GM23338 (cell line): ENCODE results near the gene HTRA2. TPM values are rescaled to one million over a fixed set of nuclear protein-coding genes. Genes with fewer than 3 reads are reported as not detected.

Experiments
- ATAC-seq: fragments of 200-7000 bp; cut with Tn5 transposase; 3 replicates; pipeline ENCODE4 v1.9.1; 2020
- DNase-seq: peaks from one replicate; pipeline ENCODE4 v3.0.0-alpha.2; 2015; ENCODE audit warnings: low spot score
- H2AFZ ChIP-seq: fragments of 200-600 bp; sonication (generic); 2 replicates; pipeline ENCODE4 v1.8.0; 2016; ENCODE audit warnings: antibody characterized with exemption, mild to moderate bottlenecking, moderate library complexity
- H3F3A ChIP-seq: fragments of 200-600 bp; sonication (generic); replicated peaks from 2 replicates; pipeline ENCODE4 v1.8.0; 2017; ENCODE audit warnings: antibody characterized with exemption, mixed run types, low read depth
- H3K27ac ChIP-seq: fragments of 200-600 bp; sonication (generic); 2 replicates; pipeline ENCODE4 v1.6.1; 2016; ENCODE audit warnings: low read depth
- H3K27me3 ChIP-seq: fragments of 200-600 bp; sonication (generic); 2 replicates; pipeline ENCODE4 v1.8.0; 2016; ENCODE audit warnings: mild to moderate bottlenecking, mixed run types, moderate library complexity; ENCODE audit not compliant: insufficient read depth
- H3K36me3 ChIP-seq: fragments of 200-600 bp; sonication (generic); 2 replicates; pipeline ENCODE4 v1.8.0; 2016; ENCODE audit warnings: mild to moderate bottlenecking; ENCODE audit not compliant: insufficient read depth
- H3K4me1 ChIP-seq: fragments of 200-600 bp; sonication (generic); 2 replicates; pipeline ENCODE4 v1.8.0; 2016; ENCODE audit warnings: mild to moderate bottlenecking, moderate library complexity; ENCODE audit not compliant: insufficient read depth
- H3K4me2 ChIP-seq: fragments of 200-600 bp; sonication (generic); 2 replicates; pipeline ENCODE4 v1.7.1; 2017; ENCODE audit warnings: mixed run types
- H3K4me3 ChIP-seq: fragments of 200-600 bp; sonication (generic); 2 replicates; pipeline ENCODE4 v1.6.1; 2016; ENCODE audit warnings: mixed run types
- H3K79me2 ChIP-seq: fragments of 200-600 bp; sonication (generic); replicated peaks from 2 replicates; pipeline ENCODE4 v1.8.0; 2017; ENCODE audit warnings: mild to moderate bottlenecking; ENCODE audit not compliant: insufficient read depth
- H3K9me2 ChIP-seq: fragments of 200-600 bp; sonication (generic); 2 replicates; pipeline ENCODE4 v1.8.0; 2017; ENCODE audit not compliant: insufficient read depth
- H4K20me1 ChIP-seq: fragments of 200-600 bp; sonication (generic); replicated peaks from 2 replicates; pipeline ENCODE4 v1.8.0; 2017; ENCODE audit warnings: mild to moderate bottlenecking; ENCODE audit not compliant: insufficient read depth
- H3K27ac Mint-ChIP-seq: 2 replicates; pipeline ENCODE4 v1.8.0; 2020; ENCODE audit warnings: inconsistent platforms, mild to moderate bottlenecking, moderate library complexity, mixed read lengths
- H3K27me3 Mint-ChIP-seq: 3 replicates; pipeline ENCODE4 v1.8.0; 2022; ENCODE audit warnings: low read depth, mild to moderate bottlenecking, moderate library complexity, mixed read lengths, inconsistent platforms; ENCODE audit not compliant: insufficient read depth, poor library complexity
- H3K36me3 Mint-ChIP-seq: 3 replicates; pipeline ENCODE4 v1.8.0; 2021; ENCODE audit warnings: low read depth, mild to moderate bottlenecking, inconsistent platforms, moderate library complexity, mixed read lengths
- H3K4me1 Mint-ChIP-seq: 3 replicates; pipeline ENCODE4 v1.8.0; 2020; ENCODE audit warnings: mild to moderate bottlenecking, inconsistent platforms, mixed read lengths
- H3K4me3 Mint-ChIP-seq: 3 replicates; pipeline ENCODE4 v1.8.0; 2021; ENCODE audit warnings: moderate library complexity, mild to moderate bottlenecking, inconsistent platforms, mixed read lengths
- H3K9me3 Mint-ChIP-seq: 3 replicates; pipeline ENCODE4 v1.8.0; 2020; ENCODE audit warnings: moderate library complexity, mild to moderate bottlenecking, inconsistent platforms, mixed read lengths
- CREB1 ChIP-seq: fragments of 250-450 bp; sonication (Bioruptor Pico); IDR thresholded peaks from 2 replicates; pipeline ENCODE4 v1.5.0; 2020; ENCODE audit warnings: low read depth, mild to moderate bottlenecking, moderate library complexity
- CTCF ChIP-seq, 2 experiments: fragments of 200-600 bp in 1 of 2; sonication (generic) in 1 of 2; conservative IDR thresholded peaks; 2 replicates each; pipeline versions ENCODE4 v1.5.1 to v1.6.1; 2016 to 2017; ENCODE audit warnings: antibody characterized with exemption in 2 of 2, low read depth in 2 of 2, mild to moderate bottlenecking in 2 of 2, moderate library complexity in 1 of 2
- EZH2 ChIP-seq: fragments of 200-600 bp; sonication (generic); IDR thresholded peaks from one replicate; pipeline ENCODE4 v1.8.0; 2017; ENCODE audit warnings: antibody characterized with exemption, mild to moderate bottlenecking, low read depth; ENCODE audit not compliant: unreplicated experiment
- EZH2phosphoT487 ChIP-seq: fragments of 200-600 bp; sonication (generic); IDR thresholded peaks from one replicate; pipeline ENCODE4 v1.8.1; 2018; ENCODE audit warnings: antibody characterized with exemption; ENCODE audit not compliant: unreplicated experiment
- JUNB ChIP-seq: IDR thresholded peaks from one replicate; pipeline ENCODE4 v1.6.1; 2016; ENCODE audit warnings: antibody characterized with exemption; ENCODE audit not compliant: unreplicated experiment
- NANOG ChIP-seq: IDR thresholded peaks from 2 replicates; pipeline ENCODE4 v1.6.1; 2016; ENCODE audit warnings: antibody characterized with exemption, borderline replicate concordance
- POLR2AphosphoS5 ChIP-seq: IDR thresholded peaks from 2 replicates; pipeline ENCODE4 v1.6.1; 2016; ENCODE audit warnings: antibody characterized with exemption, low read depth
- STAT1 ChIP-seq: IDR thresholded peaks from one replicate; pipeline ENCODE4 v1.6.1; 2016; ENCODE audit warnings: antibody characterized with exemption; ENCODE audit not compliant: unreplicated experiment
- ZNF114 ChIP-seq: fragments of 250-450 bp; sonication (Bioruptor Pico); IDR thresholded peaks from 2 replicates; pipeline ENCODE4 v1.5.0; 2020; ENCODE audit warnings: mild to moderate bottlenecking, moderate library complexity
- ZNF331 ChIP-seq: fragments of 250-450 bp; sonication (Bioruptor Pico); IDR thresholded peaks from 2 replicates; pipeline ENCODE4 v1.5.0; 2020; ENCODE audit warnings: low read depth, mild to moderate bottlenecking, moderate library complexity
- polyA plus RNA-seq: library from polyadenylated mRNA; unstranded; fragments of >200 nt; fragmentation: Nextera tagmentation; extraction: Ambion mirVana; gene quantifications from 2 replicates; pipeline ENCODE4 v1.2.1, GENCODE V29; 2016
- total RNA-seq: library from RNA; depleted of rRNA; stranded (reverse); fragments of >200 nt; shearing (Covaris generic); gene quantifications from 2 replicates; pipeline ENCODE4 v1.2.3, GENCODE V29; 2014
- TF ChIP-seq, protein P1 (sequence below): IDR thresholded peaks from 2 replicates; pipeline ENCODE4 v1.6.1; 2016; ENCODE audit warnings: antibody characterized with exemption
- TF ChIP-seq, protein P2 (sequence below): fragments of 250-450 bp; sonication (Bioruptor Pico); IDR thresholded peaks from 2 replicates; pipeline ENCODE4 v1.5.0; 2020; ENCODE audit warnings: mild to moderate bottlenecking, moderate library complexity
- TF ChIP-seq, protein P3 (sequence below): IDR thresholded peaks from one replicate; pipeline ENCODE4 v1.6.1; 2018; ENCODE audit warnings: antibody characterized with exemption; ENCODE audit not compliant: unreplicated experiment

The HTRA2 gene
- total and polyA plus RNA-seq, 2 experiments from 2014 or later = 17.8 to 19.7 TPM

- H3K36me3 Mint-ChIP-seq = peaks cover 14% of the 10 kb centered on the region
- H3K27me3 Mint-ChIP-seq = peaks cover 6% of the 10 kb centered on the region
- Histone ChIP-seq H4K20me1 (no peaks in the 10 kb centered on the region; the same call in 1 of the 2 replicates), H3K36me3 (no peaks in the 10 kb centered on the region), H3K27ac (no peak overlapping the region), H3K4me1 (no peaks in the 10 kb centered on the region), H3K79me2 (no peaks in the 10 kb centered on the region), H3F3A (no peaks in the 10 kb centered on the region), H3K27me3 (no peaks in the 10 kb centered on the region), H3K4me3 (no peak overlapping the region), H3K4me2 (no peak overlapping the region), H3K9me2 (no peaks in the 10 kb centered on the region), H2AFZ (no peak overlapping the region)
- DNase-seq (no peak), ATAC-seq (no peak)
- no peaks in the 10 kb centered on the region; the same call in 2 of the 3 replicates for H3K9me3 Mint-ChIP-seq
- H3K27ac Mint-ChIP-seq = no peak overlapping the region
- H3K4me1 Mint-ChIP-seq = no peaks in the 10 kb centered on the region; the same call in none of the 3 replicates
- H3K4me3 Mint-ChIP-seq = no peak overlapping the region
- TF ChIP-seq STAT1 (no peak), NANOG (no peak), EZH2 (no peak), ZNF331 (CRISPR knock-in tag) (no peak), CTCF (conservative IDR thresholded peaks at IDR 0.05; ENCODE audit: low read depth in 2 of 2) (no peak), CREB1 (no peak), JUNB (no peak), EZH2phosphoT487 (no peak), ZNF114 (CRISPR knock-in tag) (no peak), POLR2AphosphoS5 (no peak)
- TF ChIP-seq, protein P1, sequence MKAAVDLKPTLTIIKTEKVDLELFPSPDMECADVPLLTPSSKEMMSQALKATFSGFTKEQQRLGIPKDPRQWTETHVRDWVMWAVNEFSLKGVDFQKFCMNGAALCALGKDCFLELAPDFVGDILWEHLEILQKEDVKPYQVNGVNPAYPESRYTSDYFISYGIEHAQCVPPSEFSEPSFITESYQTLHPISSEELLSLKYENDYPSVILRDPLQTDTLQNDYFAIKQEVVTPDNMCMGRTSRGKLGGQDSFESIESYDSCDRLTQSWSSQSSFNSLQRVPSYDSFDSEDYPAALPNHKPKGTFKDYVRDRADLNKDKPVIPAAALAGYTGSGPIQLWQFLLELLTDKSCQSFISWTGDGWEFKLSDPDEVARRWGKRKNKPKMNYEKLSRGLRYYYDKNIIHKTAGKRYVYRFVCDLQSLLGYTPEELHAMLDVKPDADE = no peak
- TF ChIP-seq, protein P2, sequence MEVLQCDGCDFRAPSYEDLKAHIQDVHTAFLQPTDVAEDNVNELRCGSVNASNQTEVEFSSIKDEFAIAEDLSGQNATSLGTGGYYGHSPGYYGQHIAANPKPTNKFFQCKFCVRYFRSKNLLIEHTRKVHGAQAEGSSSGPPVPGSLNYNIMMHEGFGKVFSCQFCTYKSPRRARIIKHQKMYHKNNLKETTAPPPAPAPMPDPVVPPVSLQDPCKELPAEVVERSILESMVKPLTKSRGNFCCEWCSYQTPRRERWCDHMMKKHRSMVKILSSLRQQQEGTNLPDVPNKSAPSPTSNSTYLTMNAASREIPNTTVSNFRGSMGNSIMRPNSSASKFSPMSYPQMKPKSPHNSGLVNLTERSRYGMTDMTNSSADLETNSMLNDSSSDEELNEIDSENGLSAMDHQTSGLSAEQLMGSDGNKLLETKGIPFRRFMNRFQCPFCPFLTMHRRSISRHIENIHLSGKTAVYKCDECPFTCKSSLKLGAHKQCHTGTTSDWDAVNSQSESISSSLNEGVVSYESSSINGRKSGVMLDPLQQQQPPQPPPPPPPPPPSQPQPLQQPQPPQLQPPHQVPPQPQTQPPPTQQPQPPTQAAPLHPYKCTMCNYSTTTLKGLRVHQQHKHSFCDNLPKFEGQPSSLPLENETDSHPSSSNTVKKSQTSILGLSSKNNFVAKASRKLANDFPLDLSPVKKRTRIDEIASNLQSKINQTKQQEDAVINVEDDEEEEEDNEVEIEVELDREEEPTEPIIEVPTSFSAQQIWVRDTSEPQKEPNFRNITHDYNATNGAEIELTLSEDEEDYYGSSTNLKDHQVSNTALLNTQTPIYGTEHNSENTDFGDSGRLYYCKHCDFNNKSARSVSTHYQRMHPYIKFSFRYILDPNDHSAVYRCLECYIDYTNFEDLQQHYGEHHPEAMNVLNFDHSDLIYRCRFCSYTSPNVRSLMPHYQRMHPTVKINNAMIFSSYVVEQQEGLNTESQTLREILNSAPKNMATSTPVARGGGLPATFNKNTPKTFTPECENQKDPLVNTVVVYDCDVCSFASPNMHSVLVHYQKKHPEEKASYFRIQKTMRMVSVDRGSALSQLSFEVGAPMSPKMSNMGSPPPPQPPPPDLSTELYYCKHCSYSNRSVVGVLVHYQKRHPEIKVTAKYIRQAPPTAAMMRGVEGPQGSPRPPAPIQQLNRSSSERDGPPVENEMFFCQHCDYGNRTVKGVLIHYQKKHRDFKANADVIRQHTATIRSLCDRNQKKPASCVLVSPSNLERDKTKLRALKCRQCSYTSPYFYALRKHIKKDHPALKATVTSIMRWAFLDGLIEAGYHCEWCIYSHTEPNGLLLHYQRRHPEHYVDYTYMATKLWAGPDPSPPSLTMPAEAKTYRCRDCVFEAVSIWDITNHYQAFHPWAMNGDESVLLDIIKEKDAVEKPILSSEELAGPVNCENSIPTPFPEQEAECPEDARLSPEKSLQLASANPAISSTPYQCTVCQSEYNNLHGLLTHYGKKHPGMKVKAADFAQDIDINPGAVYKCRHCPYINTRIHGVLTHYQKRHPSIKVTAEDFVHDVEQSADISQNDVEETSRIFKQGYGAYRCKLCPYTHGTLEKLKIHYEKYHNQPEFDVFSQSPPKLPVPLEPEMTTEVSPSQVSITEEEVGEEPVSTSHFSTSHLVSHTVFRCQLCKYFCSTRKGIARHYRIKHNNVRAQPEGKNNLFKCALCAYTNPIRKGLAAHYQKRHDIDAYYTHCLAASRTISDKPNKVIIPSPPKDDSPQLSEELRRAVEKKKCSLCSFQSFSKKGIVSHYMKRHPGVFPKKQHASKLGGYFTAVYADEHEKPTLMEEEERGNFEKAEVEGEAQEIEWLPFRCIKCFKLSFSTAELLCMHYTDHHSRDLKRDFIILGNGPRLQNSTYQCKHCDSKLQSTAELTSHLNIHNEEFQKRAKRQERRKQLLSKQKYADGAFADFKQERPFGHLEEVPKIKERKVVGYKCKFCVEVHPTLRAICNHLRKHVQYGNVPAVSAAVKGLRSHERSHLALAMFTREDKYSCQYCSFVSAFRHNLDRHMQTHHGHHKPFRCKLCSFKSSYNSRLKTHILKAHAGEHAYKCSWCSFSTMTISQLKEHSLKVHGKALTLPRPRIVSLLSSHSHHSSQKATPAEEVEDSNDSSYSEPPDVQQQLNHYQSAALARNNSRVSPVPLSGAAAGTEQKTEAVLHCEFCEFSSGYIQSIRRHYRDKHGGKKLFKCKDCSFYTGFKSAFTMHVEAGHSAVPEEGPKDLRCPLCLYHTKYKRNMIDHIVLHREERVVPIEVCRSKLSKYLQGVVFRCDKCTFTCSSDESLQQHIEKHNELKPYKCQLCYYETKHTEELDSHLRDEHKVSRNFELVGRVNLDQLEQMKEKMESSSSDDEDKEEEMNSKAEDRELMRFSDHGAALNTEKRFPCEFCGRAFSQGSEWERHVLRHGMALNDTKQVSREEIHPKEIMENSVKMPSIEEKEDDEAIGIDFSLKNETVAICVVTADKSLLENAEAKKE (CRISPR knock-in tag) = no peak
- TF ChIP-seq, protein P3, sequence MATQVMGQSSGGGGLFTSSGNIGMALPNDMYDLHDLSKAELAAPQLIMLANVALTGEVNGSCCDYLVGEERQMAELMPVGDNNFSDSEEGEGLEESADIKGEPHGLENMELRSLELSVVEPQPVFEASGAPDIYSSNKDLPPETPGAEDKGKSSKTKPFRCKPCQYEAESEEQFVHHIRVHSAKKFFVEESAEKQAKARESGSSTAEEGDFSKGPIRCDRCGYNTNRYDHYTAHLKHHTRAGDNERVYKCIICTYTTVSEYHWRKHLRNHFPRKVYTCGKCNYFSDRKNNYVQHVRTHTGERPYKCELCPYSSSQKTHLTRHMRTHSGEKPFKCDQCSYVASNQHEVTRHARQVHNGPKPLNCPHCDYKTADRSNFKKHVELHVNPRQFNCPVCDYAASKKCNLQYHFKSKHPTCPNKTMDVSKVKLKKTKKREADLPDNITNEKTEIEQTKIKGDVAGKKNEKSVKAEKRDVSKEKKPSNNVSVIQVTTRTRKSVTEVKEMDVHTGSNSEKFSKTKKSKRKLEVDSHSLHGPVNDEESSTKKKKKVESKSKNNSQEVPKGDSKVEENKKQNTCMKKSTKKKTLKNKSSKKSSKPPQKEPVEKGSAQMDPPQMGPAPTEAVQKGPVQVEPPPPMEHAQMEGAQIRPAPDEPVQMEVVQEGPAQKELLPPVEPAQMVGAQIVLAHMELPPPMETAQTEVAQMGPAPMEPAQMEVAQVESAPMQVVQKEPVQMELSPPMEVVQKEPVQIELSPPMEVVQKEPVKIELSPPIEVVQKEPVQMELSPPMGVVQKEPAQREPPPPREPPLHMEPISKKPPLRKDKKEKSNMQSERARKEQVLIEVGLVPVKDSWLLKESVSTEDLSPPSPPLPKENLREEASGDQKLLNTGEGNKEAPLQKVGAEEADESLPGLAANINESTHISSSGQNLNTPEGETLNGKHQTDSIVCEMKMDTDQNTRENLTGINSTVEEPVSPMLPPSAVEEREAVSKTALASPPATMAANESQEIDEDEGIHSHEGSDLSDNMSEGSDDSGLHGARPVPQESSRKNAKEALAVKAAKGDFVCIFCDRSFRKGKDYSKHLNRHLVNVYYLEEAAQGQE = no peak
Observed at GRCh38 chr2:74537140-74537539, 7.4 kb downstream of the HTRA2 start.
